Hypothalamus (tissue), 51 donors: ENCODE results near the gene ID4.

ENCODE experiments used
- DNase-seq, 51 donors: peaks; one replicate each; lab custom pipeline; 2025; lab: John Stamatoyannopoulos, UW

ID4 gene

DNA sequence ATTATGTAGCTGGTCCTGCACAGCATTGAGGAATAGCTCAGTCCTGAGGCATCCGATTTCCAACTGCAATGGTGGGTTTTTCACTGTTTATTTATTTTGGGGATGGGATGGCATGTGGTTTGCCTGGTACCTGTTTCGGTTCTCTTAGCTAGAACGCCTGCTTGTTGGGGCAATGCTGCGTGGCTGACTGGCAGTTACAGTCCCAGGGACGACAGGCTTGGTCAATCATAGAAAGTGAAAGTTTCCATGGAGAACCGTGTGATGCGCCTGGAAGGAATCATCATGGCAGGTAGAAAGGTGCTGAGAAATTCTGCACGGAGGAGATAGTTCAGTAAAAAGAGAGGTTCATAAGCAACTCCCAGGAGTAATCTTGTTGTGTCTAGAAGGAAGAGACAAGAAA is 18.4 kb downstream of the ID4 start:
- no peak for DNase-seq

- no peak for DNase-seq
These were observed 20.0 kb downstream of the ID4 start for GRCh38 chr6:19857139-19857538.

GRCh38 chr6:19857703-19858102 is 20.5 kb downstream of the ID4 start:
- DNase-seq = no peak

- no peak for DNase-seq
These were observed 23.2 kb downstream of the ID4 start for GRCh38 chr6:19860235-19860877.

GRCh38 chr6:19864285-19864684 is 27.1 kb downstream of the ID4 start:
- DNase-seq = no peak

GRCh38 chr6:19865178-19865577 is 28.0 kb downstream of the ID4 start:
- no peak for DNase-seq

- DNase-seq = no peak
These were observed 29.2 kb downstream of the ID4 start for GRCh38 chr6:19866173-19866984.

DNA sequence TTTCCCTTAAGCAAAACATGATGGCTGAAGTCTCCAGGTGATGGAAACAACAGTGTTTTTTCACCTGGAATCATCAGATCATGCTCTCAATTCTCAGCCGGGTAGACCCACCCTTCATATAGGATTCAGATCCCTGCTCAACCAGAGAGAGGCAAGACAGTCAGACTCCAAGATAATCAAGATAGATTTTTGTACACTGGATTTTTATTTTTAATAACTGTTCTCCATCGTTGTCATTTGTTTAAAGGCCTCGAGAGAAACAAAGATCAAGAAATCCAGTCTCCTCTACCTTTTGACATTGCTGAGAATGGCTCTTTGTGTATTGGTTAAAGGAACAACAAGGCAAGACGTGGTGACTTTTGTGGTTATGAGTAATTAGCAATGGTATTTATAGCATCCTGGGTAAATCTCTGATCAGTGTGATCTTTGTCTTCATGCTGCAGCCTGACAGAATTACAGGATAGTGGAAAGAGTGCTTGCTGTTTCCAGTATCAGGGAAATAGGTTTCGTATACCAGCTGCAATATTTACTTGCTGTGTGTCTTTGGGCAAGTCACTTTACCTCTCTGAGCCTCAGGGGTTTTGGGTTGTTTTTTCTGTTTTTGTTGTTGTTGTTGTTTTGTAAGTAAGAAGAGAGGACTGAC is 29.9 kb downstream of the ID4 start:
- DNase-seq = no peak

DNA sequence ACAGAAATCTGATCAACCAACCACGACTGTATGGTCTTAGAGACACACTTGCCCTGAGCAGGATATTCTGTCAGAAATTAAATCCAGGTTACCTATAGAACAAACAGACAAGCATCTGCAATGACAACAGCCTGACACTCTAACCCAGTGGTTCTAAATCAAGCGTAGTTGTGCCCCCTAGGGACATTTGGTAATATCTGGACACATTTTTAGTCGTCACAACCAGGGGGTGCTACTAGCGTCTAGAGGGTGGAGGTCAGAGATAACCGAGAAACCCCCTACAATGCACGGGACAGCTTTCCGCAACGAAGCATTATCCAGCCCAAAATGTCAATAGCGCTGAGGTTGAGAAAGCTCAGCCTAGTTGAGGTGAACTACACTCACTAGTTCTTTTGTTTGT is 32.3 kb downstream of the ID4 start:
- no peak for DNase-seq

DNA sequence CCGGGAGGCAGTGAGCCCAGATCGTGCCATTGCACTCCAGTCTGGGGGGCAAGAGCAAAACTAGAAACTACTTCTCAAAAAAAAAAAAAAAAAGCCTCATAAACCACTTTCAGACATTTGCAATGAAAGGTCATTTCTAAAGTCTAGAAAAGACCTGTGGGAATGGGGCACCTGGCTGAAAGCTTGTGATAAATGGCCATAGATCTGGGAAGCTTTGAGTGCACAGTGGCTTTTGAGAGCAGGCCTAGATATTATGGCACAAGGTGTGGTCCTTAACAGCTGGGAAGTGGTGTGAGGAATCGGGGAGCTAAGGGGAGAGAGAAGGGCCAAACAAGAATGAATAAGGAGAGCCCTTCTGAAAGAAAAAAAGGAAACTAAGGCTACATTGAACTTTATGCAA is 33.2 kb downstream of the ID4 start:
- no peak for DNase-seq

GRCh38 chr6:19873031-19873430 is 35.9 kb downstream of the ID4 start:
- no peak for DNase-seq

DNA sequence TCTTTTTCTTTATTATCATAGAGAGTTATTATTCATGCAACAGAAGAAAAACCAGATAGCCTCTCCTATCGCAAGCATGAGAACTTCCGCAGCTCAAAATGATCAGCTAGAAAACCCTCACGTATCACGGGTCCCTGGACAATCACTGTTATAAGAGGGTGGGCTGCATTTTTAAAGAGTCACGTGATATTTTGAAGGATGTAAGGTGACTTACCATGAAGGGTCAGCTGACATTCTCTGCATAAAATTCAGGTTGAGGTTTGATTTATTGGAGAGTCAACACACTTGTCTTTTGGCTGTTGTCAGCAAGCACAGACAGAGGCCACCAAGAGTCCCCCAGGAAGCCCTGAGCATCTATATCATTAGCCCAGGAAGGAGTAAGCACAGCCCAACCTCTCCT is 39.5 kb downstream of the ID4 start:
- DNase-seq = no peak

- no peak for DNase-seq
These were observed 42.5 kb downstream of the ID4 start for GRCh38 chr6:19879663-19880062.

GRCh38 chr6:19880066-19880465 is 42.9 kb downstream of the ID4 start:
- DNase-seq = no peak

DNA sequence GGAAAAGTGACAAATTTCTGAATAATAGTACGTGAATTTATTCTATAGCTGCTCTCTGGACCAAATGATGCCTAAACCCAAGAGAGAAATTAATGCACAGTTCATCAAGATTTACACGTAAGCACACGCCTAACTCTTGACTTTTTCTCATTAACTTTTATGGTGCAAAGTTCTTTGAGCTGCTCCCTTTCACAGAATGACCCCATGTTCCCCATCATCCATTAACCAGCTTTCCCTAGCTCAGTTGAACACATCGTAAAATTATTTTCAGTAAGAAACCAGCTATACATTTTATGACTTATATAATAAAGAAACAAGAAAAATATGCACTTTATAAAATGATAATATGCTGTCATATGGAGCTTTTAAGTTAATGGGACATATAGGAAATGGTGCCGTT is 54.3 kb downstream of the ID4 start:
- DNase-seq = no peak
